ENCODE data around the gene PDE4B.

The PDE4B gene

DNA sequence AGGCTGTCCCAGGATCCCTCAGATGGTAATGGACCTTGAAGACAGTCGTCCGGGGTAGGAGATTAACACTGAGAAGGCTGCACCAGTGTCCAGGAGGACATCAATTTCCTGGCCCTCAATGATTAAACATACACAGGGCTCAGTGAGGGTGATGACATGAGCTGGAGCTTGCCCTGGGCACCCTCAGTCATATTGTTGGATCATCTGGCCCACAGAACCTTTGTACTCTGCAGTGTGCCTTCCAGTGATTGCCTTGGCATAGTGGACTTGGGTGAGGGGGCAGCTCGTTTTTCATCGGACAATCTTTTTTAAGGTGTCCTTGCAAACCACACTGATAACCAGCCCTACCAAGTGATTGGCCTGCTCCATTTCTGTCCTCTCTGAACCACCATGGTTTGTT, 630.1 kb downstream of the PDE4B start:
- no peak for DNase-seq (ENCODE audit: low read depth)

All from stromal cell of bone marrow (primary cell).